Measurements from ENCODE around the gene LIPK. TPM values are rescaled to one million over a fixed set of nuclear protein-coding genes. Genes with fewer than 3 reads are reported as not detected.

The LIPK gene
- total and polyA plus RNA-seq, 2 experiments from 2014 or later, result not detected

- no peaks in the 10 kb centered on the region for H3K9me3 Mint-ChIP-seq
- no peak for ATAC-seq
- no peak overlapping the region for H2AFZ ChIP-seq
- no peaks in the 10 kb centered on the region for H3K36me3 Mint-ChIP-seq (ENCODE audit: low read depth)
- H3K4me3 Mint-ChIP-seq, result no peak overlapping the region
- H3K27me3 ChIP-seq (ENCODE audit: insufficient read depth), result no peaks in the 10 kb centered on the region
- no peaks in the 10 kb centered on the region for H4K20me1 ChIP-seq (replicated peaks; ENCODE audit: insufficient read depth)
- no peaks in the 10 kb centered on the region for H3F3A ChIP-seq (replicated peaks; ENCODE audit: low read depth)
- no peaks in the 10 kb centered on the region for H3K79me2 ChIP-seq (replicated peaks; ENCODE audit: insufficient read depth)
- H3K4me3 ChIP-seq, result no peak overlapping the region
- H3K4me1 ChIP-seq (ENCODE audit: insufficient read depth), result no peaks in the 10 kb centered on the region
- peaks cover 2% of the 10 kb centered on the region for H3K27me3 Mint-ChIP-seq (ENCODE audit: insufficient read depth, low read depth, poor library complexity)
- H3K4me1 Mint-ChIP-seq, result peaks cover 4% of the 10 kb centered on the region; the same call in 1 of the 3 replicates
- no peaks in the 10 kb centered on the region for H3K36me3 ChIP-seq (ENCODE audit: insufficient read depth)
- no peak overlapping the region for H3K27ac Mint-ChIP-seq
- no peak for DNase-seq (ENCODE audit: low spot score)
- no peak overlapping the region for H3K27ac ChIP-seq (ENCODE audit: low read depth)
- H3K9me2 ChIP-seq (ENCODE audit: insufficient read depth), result no peaks in the 10 kb centered on the region
- H3K4me2 ChIP-seq, result no peak overlapping the region
- TF ChIP-seq CREB1 (CRISPR knock-in tag; IDR thresholded peaks at IDR 0.05; ENCODE audit: low read depth) (no peak), NANOG (IDR thresholded peaks at IDR 0.05; ENCODE audit: borderline replicate concordance) (no peak), ZNF114 (CRISPR knock-in tag; IDR thresholded peaks at IDR 0.05) (no peak), ZNF331 (CRISPR knock-in tag; IDR thresholded peaks at IDR 0.05; ENCODE audit: low read depth) (no peak), EZH2 (IDR thresholded peaks at IDR 0.05; ENCODE audit: low read depth, unreplicated experiment) (no peak), CTCF (conservative IDR thresholded peaks at IDR 0.05; ENCODE audit: low read depth in 2 of 2) (no peak), JUNB (IDR thresholded peaks at IDR 0.05; ENCODE audit: unreplicated experiment) (no peak), POLR2AphosphoS5 (IDR thresholded peaks at IDR 0.05; ENCODE audit: low read depth) (no peak), REST (IDR thresholded peaks at IDR 0.05; ENCODE audit: unreplicated experiment) (no peak)
- TF ChIP-seq, protein P1, sequence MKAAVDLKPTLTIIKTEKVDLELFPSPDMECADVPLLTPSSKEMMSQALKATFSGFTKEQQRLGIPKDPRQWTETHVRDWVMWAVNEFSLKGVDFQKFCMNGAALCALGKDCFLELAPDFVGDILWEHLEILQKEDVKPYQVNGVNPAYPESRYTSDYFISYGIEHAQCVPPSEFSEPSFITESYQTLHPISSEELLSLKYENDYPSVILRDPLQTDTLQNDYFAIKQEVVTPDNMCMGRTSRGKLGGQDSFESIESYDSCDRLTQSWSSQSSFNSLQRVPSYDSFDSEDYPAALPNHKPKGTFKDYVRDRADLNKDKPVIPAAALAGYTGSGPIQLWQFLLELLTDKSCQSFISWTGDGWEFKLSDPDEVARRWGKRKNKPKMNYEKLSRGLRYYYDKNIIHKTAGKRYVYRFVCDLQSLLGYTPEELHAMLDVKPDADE (IDR thresholded peaks at IDR 0.05), result no peak
Observed at GRCh38 chr10:88788924-88789323, 82.9 kb downstream of the LIPK start.

DNA sequence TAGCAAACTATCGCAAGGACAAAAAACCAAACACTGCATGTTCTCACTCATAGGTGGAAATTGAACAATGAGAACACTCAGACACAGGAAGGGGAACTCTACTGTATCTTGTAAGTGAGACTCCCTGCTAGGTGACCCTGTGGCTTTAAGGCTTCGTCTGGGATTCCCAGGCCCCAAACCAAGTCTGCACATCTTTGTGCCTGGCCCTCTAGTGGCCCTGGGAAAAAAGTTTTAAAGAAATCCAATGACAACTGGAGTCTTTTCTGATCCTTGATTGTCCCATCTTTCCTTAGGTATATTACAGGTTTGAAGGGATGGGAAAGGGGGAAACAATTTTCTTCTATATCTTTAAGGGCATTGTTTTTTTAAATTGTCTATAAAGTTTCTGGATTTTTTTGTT is 85.9 kb downstream of the LIPK start:
- no peaks in the 10 kb centered on the region for H3K79me2 ChIP-seq (replicated peaks; ENCODE audit: insufficient read depth)
- no peaks in the 10 kb centered on the region for H3K4me1 ChIP-seq (ENCODE audit: insufficient read depth)
- no peaks in the 10 kb centered on the region for H3K36me3 ChIP-seq (ENCODE audit: insufficient read depth)
- Mint-ChIP-seq H3K36me3 (ENCODE audit: low read depth) (no peaks in the 10 kb centered on the region), H3K4me3 (no peak overlapping the region), H3K4me1 (peaks cover 4% of the 10 kb centered on the region; the same call in 1 of the 3 replicates), H3K27me3 (ENCODE audit: insufficient read depth, low read depth, poor library complexity) (peaks cover 2% of the 10 kb centered on the region), H3K27ac (no peak overlapping the region), H3K9me3 (no peaks in the 10 kb centered on the region)
- H2AFZ ChIP-seq, result no peak overlapping the region
- peak; percentile 97 for ATAC-seq
- peak; percentile 85 for DNase-seq (ENCODE audit: low spot score)
- H3F3A ChIP-seq (replicated peaks; ENCODE audit: low read depth), result no peaks in the 10 kb centered on the region
- TF ChIP-seq, protein P1 (IDR thresholded peaks at IDR 0.05), result no peak
- TF ChIP-seq EZH2 (IDR thresholded peaks at IDR 0.05; ENCODE audit: low read depth, unreplicated experiment) (no peak), JUNB (IDR thresholded peaks at IDR 0.05; ENCODE audit: unreplicated experiment) (no peak), STAT1 (IDR thresholded peaks at IDR 0.05; ENCODE audit: unreplicated experiment) (no peak), CTCF (conservative IDR thresholded peaks at IDR 0.05; ENCODE audit: low read depth in 2 of 2) (peak; percentile 65 to 79)
- H3K27me3 ChIP-seq (ENCODE audit: insufficient read depth), result no peaks in the 10 kb centered on the region
- H4K20me1 ChIP-seq (replicated peaks; ENCODE audit: insufficient read depth), result no peaks in the 10 kb centered on the region
- no peak overlapping the region for H3K4me3 ChIP-seq
- no peak overlapping the region for H3K27ac ChIP-seq (ENCODE audit: low read depth)
- no peak overlapping the region for H3K4me2 ChIP-seq
- no peaks in the 10 kb centered on the region for H3K9me2 ChIP-seq (ENCODE audit: insufficient read depth)
